ENCODE data around the gene UBXN7. TPM values are rescaled to one million over a fixed set of nuclear protein-coding genes. Genes with fewer than 3 reads are reported as not detected.

The UBXN7 gene
- total RNA-seq, 1 experiment from 2014 or later, result 67.0 TPM

DNA sequence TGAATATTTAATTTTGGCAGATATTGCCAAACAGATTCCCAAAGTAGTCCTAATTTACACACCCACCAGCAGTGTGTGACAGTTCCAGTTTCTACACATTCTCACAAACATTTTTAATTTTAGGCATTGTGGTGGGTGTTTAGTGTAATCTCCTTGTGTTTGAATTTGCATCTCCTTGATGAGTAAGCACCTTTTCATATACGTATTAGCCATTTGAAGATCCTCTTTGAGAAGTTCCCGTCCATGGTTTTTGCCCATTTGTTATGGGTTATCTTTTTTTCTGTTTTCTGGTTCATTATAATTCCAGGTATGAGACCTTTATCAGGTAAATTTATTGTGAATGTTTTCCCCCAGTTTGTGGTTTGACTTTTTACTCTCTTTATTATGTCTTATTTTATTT lies 91.8 kb downstream of the UBXN7 start:
- H4K20me1 ChIP-seq (ENCODE audit: insufficient read depth), result no peaks in the 10 kb centered on the region
- no peaks in the 10 kb centered on the region for H3K27me3 ChIP-seq (ENCODE audit: insufficient read depth, low read length)
- intact Hi-C loops (cut with micrococcal nuclease), result no loop called here
- peak overlapping the region; percentile 41; the same call in 1 of the 2 replicates for H3K27ac ChIP-seq (ENCODE audit: low read depth, low read length)
- no peak overlapping the region for H2AFZ ChIP-seq (ENCODE audit: low read depth, low read length, poor library complexity, severe bottlenecking)
- H3K9me3 ChIP-seq (ENCODE audit: control insufficient read depth in 1 of 2, insufficient read depth in 1 of 2, low read depth in 1 of 2, low read length in 2 of 2), result no peaks in the 10 kb centered on the region
- BruUV-seq (replicated peaks), result no TSS peak
- peak overlapping the region; percentile 68 for H3K9ac ChIP-seq (ENCODE audit: low read length)
- ChIA-PET CTCF (no interaction called here), POLR2A (interaction anchor here (0.6 kb wide), 1 partner anchor 30 kb away, joined by 3 read pairs; no protein-coding TSS in a partner anchor), RAD21 (ENCODE audit: low non-redundant PET in 1 of 2, low total read pairs in 2 of 2, uncharacterized antibody in 2 of 2, unreplicated experiment in 2 of 2) (no interaction called here)
- no peak for ATAC-seq
- TF ChIP-seq FOSL1 (IDR thresholded peaks at IDR 0.05; ENCODE audit: low read depth) (no peak), CBX3 (IDR thresholded peaks at IDR 0.05; ENCODE audit: low read depth) (no peak), POLR2AphosphoS5 (IDR thresholded peaks at IDR 0.05; ENCODE audit: low read depth, low read length) (no peak), RAD21 (IDR thresholded peaks at IDR 0.05; ENCODE audit: low read depth) (no peak), SP1 (IDR thresholded peaks at IDR 0.05; ENCODE audit: low read depth) (no peak), CEBPB (IDR thresholded peaks at IDR 0.05; ENCODE audit: low read depth) (no peak), SIN3A (IDR thresholded peaks at IDR 0.05; ENCODE audit: low read depth) (no peak), EZH2phosphoT487 (IDR thresholded peaks at IDR 0.05; ENCODE audit: borderline replicate concordance) (no peak)
- TF ChIP-seq, protein P1, sequence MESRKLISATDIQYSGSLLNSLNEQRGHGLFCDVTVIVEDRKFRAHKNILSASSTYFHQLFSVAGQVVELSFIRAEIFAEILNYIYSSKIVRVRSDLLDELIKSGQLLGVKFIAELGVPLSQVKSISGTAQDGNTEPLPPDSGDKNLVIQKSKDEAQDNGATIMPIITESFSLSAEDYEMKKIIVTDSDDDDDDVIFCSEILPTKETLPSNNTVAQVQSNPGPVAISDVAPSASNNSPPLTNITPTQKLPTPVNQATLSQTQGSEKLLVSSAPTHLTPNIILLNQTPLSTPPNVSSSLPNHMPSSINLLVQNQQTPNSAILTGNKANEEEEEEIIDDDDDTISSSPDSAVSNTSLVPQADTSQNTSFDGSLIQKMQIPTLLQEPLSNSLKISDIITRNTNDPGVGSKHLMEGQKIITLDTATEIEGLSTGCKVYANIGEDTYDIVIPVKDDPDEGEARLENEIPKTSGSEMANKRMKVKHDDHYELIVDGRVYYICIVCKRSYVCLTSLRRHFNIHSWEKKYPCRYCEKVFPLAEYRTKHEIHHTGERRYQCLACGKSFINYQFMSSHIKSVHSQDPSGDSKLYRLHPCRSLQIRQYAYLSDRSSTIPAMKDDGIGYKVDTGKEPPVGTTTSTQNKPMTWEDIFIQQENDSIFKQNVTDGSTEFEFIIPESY (IDR thresholded peaks at IDR 0.05; ENCODE audit: extremely low read depth, insufficient replicate concordance, low read length), result no peak
- TF ChIP-seq, protein P2, sequence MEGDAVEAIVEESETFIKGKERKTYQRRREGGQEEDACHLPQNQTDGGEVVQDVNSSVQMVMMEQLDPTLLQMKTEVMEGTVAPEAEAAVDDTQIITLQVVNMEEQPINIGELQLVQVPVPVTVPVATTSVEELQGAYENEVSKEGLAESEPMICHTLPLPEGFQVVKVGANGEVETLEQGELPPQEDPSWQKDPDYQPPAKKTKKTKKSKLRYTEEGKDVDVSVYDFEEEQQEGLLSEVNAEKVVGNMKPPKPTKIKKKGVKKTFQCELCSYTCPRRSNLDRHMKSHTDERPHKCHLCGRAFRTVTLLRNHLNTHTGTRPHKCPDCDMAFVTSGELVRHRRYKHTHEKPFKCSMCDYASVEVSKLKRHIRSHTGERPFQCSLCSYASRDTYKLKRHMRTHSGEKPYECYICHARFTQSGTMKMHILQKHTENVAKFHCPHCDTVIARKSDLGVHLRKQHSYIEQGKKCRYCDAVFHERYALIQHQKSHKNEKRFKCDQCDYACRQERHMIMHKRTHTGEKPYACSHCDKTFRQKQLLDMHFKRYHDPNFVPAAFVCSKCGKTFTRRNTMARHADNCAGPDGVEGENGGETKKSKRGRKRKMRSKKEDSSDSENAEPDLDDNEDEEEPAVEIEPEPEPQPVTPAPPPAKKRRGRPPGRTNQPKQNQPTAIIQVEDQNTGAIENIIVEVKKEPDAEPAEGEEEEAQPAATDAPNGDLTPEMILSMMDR (IDR thresholded peaks at IDR 0.05 in 2 of 3, conservative IDR thresholded peaks at IDR 0.05 in 1 of 3; ENCODE audit: borderline replicate concordance in 1 of 3, insufficient read depth in 1 of 3, low read depth in 2 of 3, low read length in 2 of 3), result no peak
- TF ChIP-seq, protein P3, sequence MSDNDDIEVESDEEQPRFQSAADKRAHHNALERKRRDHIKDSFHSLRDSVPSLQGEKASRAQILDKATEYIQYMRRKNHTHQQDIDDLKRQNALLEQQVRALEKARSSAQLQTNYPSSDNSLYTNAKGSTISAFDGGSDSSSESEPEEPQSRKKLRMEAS (IDR thresholded peaks at IDR 0.05), result no peak
- TF ChIP-seq, protein P4, sequence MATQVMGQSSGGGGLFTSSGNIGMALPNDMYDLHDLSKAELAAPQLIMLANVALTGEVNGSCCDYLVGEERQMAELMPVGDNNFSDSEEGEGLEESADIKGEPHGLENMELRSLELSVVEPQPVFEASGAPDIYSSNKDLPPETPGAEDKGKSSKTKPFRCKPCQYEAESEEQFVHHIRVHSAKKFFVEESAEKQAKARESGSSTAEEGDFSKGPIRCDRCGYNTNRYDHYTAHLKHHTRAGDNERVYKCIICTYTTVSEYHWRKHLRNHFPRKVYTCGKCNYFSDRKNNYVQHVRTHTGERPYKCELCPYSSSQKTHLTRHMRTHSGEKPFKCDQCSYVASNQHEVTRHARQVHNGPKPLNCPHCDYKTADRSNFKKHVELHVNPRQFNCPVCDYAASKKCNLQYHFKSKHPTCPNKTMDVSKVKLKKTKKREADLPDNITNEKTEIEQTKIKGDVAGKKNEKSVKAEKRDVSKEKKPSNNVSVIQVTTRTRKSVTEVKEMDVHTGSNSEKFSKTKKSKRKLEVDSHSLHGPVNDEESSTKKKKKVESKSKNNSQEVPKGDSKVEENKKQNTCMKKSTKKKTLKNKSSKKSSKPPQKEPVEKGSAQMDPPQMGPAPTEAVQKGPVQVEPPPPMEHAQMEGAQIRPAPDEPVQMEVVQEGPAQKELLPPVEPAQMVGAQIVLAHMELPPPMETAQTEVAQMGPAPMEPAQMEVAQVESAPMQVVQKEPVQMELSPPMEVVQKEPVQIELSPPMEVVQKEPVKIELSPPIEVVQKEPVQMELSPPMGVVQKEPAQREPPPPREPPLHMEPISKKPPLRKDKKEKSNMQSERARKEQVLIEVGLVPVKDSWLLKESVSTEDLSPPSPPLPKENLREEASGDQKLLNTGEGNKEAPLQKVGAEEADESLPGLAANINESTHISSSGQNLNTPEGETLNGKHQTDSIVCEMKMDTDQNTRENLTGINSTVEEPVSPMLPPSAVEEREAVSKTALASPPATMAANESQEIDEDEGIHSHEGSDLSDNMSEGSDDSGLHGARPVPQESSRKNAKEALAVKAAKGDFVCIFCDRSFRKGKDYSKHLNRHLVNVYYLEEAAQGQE (IDR thresholded peaks at IDR 0.05; ENCODE audit: low read depth), result no peak
- H3K79me2 ChIP-seq (ENCODE audit: insufficient read depth, low read length), result no peaks in the 10 kb centered on the region; the same call in 1 of the 2 replicates
- no peaks in the 10 kb centered on the region for H3K36me3 ChIP-seq (ENCODE audit: control insufficient read depth in 1 of 2, insufficient read depth in 2 of 2, low read length in 2 of 2)
- H3K4me2 ChIP-seq (ENCODE audit: low read length), result peak overlapping the region; percentile 74
- peaks cover 43 to 66% of the 10 kb centered on the region in 2 experiments for H3K4me1 ChIP-seq (ENCODE audit: control insufficient read depth in 1 of 2, insufficient read depth in 2 of 2, low read length in 2 of 2)
- H3K9me2 ChIP-seq (ENCODE audit: insufficient read depth), result no peaks in the 10 kb centered on the region
- H3K4me3 ChIP-seq (replicated peaks in 1 of 2; ENCODE audit: low read depth in 1 of 2, low read length in 2 of 2), result no peak overlapping the region
- no peak for DNase-seq (ENCODE audit: low read depth, low spot score)
